Stimulated activated CD4-positive, alpha-beta T cell treated with anti-CD3 and anti-CD28 coated beads, Interleukin-15, amount 100 ng/mL, for 24 hours (primary cell): Measurements from ENCODE around the gene RALGPS1.

Source experiments
- DNase-seq: peaks from one replicate; pipeline ENCODE4 v3.0.0-alpha.2; 2020

RALGPS1 gene

DNA sequence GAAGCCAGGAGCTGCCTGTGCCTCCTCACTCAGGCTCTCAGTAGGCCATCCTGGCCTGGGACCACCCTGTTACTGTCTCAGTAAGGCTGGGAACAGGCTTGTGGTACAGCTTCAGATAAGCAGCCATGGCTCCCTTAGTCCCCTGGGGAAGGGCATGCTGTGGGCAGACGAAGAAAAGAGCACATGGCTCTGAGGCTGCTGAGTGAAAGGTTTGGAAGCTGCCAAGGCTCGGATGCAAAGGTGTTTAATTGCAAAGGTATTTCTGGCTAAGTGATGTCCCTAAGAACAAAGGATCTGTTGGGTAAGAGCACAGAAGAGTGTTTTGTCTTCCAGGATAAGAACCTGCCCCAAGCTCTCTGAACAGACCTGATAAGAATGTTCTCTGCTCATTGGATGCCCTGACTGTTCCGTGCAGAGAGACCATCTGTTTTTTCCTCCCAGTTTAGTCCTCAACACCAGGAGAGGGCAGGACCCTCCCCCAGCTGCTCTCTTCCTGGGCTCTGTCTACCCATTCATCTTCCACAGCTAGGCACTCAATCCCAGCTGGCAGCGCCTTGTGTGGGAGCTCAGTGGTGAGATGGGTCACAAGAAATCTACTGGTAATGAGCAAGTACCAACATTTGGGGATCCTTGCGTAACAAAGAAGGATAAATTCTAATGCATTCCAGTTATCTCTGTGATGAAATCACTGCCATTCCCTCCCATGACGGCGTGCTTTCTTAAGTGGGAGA, 190.2 kb downstream of the RALGPS1 start:
- DNase-seq = no peak

- DNase-seq = no peak
Measured at GRCh38 chr9:127105805-127106465, 191.4 kb downstream of the RALGPS1 start.

DNA sequence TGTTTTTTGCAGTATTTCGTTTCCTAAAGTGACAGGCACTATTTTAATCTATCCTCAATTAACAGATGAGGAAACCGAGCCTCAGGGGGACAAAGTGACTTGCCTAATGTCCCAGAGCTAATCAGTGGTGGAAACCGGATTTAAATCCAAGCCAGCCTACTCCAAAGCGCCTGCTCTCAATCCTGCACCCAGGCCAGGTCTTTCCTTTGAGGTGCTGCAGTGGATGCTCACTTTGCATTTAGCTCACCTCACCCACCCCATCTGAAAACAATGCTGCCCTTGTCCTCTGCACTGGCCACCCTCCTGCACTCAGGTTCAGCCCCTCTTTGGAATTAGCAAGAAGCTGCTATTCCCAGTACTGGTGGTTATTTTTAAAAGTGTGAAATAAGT, 191.9 kb downstream of the RALGPS1 start:
- DNase-seq = no peak

DNA sequence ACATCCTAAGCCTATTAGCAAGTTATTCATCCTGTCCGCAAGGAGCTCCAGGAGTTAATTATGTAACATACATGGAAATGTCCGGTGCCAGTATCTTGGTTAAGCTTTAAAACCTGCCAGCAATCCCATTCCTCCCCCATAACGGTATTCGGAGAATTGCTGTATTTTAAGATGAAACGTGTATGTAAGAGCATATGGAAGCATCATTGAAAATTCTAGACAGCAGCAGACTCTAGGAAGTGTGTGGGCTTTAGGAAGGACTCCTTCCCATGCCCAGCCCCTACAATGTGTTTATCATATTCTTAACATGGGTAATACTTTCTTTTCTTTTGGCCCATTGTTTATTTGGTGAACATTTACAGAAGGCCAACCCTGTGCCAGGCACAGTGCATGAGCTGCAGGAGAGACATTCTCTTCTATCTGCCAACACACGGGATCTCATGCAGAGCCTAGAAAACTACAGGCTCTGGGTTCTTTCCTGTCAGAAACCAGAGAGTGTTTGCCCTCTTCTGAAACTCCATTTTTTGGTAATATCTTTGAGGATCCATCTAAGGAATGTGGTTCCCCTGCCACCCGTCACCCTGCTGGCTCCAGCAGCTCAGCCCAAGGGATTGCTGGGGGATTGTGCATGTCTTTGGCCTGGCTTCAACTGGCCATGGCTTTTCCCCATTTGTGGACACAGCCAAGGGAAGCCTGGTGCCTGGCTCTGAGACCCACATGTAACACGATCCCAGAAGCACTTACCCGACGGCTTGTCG, 192.8 kb downstream of the RALGPS1 start:
- no peak for DNase-seq

- no peak for DNase-seq
Measured at GRCh38 chr9:127107929-127108876, 193.6 kb downstream of the RALGPS1 start.

- no peak for DNase-seq
Measured at GRCh38 chr9:127109212-127109711, 194.7 kb downstream of the RALGPS1 start.

DNA sequence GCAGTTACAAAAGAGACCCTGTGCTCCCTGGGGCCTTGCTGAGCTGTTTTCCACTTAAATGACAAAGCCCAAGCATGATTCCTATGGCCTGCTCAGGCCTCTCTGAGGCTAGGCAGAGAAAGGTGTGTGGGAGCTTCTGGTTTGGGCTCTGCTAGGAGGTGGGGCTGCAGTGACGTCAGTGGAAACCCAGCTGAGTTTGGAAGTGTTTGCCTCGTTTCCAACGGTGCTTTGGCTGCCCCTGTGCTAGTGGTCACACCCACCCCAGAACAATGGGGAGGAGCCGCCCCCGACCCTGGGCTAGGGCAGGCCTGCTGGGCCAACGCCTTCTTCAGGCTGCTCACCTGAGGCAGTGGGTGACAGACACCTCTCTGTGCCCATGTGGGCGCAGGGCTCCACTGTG, 197.5 kb downstream of the RALGPS1 start:
- no peak for DNase-seq

- DNase-seq = no peak
Measured at GRCh38 chr9:127112735-127113161, 198.2 kb downstream of the RALGPS1 start.

- DNase-seq = no peak
Measured at GRCh38 chr9:127113191-127113972, 198.8 kb downstream of the RALGPS1 start.

DNA sequence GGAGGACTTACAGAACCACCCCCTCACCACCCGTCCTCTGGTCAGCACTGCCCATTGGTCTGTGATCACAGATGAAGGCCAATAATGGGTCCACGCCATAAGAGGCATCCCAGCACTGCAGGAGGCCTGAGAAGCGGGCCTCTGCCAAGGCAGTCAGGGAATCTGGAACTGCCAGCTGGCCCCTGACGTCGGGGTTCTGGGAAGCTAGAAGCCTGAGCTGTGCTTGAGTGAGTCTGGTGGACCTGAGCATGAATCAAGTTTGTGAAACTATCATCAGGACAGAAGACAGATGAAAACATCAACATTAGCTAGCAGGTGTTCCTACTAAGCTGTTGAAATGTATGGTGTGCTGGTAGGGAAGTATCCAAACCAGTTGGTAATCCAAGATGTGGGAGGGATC, 200.0 kb downstream of the RALGPS1 start:
- DNase-seq = no peak

DNA sequence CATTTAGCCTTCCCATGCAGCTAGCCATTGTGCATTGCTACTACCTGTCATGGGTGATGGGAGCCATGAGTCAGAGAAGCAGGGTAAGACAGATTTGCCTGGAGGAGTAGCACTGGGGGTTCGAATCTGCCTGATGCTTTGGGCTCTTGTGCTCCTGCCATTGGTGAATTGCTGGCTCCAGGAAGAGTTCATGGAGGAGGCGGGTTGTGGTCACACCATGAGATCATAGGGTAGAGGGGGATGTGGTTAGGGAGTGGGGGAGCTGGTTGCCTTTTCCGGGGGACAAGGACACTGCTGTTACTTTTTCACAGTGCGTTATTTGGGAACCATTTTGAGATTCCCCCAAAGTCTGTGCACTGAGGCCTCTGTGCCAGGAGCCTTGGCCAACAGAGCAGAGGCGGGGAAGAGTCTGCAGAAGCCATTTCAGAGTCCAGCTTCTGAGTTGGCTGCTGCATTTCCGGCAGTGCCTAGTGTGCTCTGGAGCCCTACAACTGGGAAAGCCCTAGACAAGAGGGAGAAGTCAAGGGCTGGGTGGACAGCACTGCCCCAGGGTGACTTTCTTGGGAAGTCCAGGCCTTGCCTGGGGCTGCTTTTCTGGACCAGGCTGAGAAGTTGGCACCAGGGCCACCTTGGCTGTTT, 201.6 kb downstream of the RALGPS1 start:
- no peak for DNase-seq

GRCh38 chr9:127116957-127117356, 202.4 kb downstream of the RALGPS1 start:
- no peak for DNase-seq

- no peak for DNase-seq
Measured at GRCh38 chr9:127117801-127118200, 203.2 kb downstream of the RALGPS1 start.

DNA sequence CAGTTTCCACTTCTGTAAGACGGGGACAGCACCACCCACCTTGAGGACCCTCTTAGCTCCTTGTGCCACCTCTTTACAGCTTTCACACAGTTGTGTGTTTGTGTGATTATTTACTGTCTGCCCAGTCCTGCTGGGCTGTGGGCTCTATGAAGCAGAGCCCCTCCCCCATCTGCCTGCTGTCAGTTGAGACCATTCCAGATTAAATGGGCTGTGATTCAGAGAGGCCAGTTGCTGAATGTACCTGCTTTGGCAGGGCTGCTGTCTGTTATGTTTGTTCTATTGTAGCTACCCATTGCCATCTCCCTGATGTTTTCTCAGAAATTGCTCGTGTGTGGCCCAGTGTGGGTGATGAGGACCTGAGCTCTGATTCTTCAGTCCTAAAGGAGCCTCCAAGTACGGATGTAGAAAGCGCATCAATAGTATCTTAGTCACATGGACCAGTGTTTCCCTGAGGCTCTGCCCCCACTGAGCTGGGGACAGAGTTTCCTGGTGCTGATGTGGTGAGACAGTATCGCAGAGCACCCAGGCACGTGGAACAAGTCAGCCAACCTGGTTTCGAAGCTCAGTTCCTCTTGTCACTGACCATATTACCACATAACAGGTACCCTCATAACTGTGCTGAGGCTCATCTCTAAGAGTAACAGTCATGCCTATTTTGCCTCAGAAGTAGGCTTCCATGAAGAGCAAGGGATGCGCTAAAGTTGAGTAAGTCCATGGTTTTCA, 204.2 kb downstream of the RALGPS1 start:
- DNase-seq = no peak

DNA sequence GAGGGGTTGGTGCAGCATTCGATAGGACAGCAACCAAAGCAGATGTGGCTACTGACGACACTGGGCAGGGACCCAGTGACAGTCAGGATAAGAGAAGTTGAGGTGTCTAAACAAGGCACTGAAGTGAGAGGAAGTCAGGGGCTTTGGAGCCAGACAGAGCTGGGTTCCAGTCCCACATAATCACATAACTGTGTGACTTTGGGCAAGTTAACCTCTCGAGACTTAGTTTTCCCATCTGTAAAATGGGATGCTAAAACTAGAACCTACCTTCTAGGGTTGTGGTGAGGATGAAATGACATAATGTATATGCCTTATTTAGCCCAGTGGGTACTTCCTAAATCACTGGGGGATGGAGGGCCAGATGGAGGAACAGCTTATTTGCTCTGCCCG, 204.7 kb downstream of the RALGPS1 start:
- DNase-seq = no peak

DNA sequence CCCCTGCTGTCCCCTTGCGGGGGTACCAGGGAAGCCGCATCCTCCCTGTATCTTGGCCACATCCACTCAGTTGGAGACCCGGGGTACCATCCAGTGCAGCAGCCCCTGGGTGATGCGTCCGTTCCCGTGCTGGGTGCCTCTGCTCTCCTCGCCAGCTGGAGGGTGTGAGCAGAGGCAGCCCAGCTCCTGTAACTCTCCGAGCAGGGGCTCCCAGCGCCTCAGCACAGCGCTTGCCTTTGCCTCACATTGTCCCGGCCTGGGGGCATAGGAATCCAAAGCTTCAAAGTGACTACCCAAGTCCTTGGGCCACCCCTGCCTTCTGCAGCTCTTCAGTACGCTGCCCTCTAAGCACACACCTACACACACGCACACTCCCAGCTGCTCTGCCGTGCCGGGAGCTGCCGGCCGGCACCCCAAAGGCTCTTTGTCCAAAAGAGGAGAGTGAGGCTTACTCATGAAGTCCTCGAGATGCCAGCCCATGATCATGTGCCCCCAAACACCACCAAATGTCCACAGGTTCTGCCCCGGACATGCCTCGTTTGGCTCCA, 207.1 kb downstream of the RALGPS1 start:
- DNase-seq = no peak

DNA sequence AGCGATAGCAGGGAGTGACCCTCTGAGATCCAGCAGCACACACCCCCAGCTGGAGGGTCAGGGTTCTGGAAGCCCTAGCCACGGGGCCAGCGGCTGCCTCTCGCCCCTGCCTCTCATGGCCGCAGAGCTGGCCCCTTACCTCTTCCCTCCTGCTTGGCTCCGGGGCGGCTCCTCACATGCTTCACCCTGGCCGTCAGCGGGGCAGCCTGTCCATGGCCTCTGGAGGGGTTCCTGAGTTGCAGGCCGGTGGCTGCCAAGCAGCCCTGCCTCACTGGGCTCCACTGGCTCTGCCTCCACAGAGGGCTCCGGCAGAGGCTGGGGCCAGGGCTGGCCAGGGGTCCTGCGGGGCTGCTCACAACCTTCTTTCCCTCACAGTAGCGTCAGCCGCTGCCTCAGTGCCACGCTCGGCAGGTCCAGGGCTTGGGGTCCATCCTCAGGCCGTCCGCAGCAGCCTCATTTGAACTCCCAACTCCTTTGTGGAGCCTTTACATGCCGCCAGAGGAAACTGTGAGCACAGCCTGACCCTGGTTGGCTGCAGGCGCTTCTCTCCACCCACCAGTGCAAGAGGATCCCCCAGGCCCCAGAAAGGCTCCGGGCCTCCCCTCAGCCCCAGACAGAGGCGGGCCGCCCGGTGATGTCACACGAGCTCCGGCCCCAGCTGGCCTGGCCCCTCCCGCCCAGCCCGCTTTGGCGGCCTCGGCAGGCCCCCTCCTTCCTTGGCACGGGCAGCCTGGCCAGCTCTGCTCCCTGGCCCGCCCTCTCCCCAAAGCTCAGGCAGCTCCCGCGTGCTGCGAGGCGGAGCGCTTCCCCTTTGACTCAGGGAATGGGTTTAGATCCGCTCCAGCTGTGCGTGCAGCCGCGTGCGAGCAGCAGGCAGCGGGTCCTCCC, 207.8 kb downstream of the RALGPS1 start, which contains the start of gene ANGPTL2:
Gene ANGPTL2 (minus strand): TSS at position 460 of the 888 bp plus-strand sequence. CDS start 13,904 bp downstream, outside the sequence.
- peak; percentile 42 for DNase-seq

DNA sequence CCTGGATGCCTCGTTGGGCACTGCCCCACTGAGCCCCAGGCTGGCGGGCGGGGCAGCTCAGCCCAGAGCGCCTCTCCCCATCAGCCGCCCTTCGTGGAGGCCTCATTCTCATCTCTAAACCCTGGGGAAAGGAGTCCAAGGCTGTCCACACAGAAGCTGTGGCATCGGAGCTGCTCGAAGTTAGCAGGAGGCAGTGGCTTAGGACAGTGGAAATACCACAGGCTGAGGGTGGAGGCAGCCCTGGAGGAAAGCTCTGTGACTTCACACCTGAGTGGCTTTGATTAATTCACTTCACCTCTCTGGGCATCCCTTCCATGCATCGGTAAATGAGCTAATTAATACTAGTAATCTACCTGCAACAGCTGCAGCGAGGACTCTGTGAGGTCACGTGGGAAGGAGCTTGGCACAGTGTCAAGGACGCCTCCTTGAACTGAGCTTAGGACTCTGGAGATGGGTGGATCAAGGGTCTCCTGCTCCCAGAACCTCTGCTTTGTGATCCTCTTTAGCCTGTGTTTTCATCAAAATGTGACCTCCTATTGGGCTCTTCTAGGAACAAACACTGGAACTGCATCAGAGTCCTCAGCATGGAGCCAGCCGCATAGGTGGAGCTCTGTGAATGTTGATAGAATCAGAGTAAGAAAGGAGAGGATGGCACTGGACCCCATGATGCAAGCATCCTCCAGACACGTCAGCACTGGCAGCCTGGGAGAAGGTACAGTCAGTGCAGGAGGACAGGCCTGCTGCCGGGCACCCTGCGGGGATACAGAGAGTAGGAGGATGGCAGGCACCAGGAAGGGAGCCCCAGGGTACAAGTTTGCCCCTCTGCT, 208.7 kb downstream of the RALGPS1 start:
- no peak for DNase-seq
